COLO668 (cell line): ENCODE results near the gene UTY.

ENCODE experiments used
- DNase-seq: peaks from one replicate; lab custom pipeline; 2025; ENCODE audit not compliant: unreplicated experiment; lab: John Stamatoyannopoulos, UW

UTY gene

GRCh38 chrY:13479828-13480227 is at the start of gene UTY:
Gene UTY, minus strand, starts transcription at chrY:13480033. Its CDS starts 368 bp downstream, at chrY:13479665.
- DNase-seq: no peak

GRCh38 chrY:13520474-13520873 is 40.6 kb upstream of the UTY start:
- DNase-seq: no peak

- no peak for DNase-seq
Measured at GRCh38 chrY:13501215-13501614, 21.4 kb upstream of the UTY start.

- DNase-seq: no peak
Measured at GRCh38 chrY:13493737-13494136, 13.9 kb upstream of the UTY start.

GRCh38 chrY:13492408-13492807 is 12.6 kb upstream of the UTY start:
- DNase-seq: no peak

- DNase-seq: no peak
Measured at GRCh38 chrY:13488738-13489137, 8.9 kb upstream of the UTY start.

GRCh38 chrY:13479121-13479711 is 617 bp downstream of the UTY start:
- DNase-seq: no peak

GRCh38 chrY:13478126-13478785 is 1.6 kb downstream of the UTY start:
- no peak for DNase-seq

- no peak for DNase-seq
Measured at GRCh38 chrY:13474997-13475396, 4.8 kb downstream of the UTY start.

- DNase-seq: no peak
Measured at GRCh38 chrY:13451572-13451971, 28.3 kb downstream of the UTY start.

- no peak for DNase-seq
Measured at GRCh38 chrY:13450596-13451130, 29.2 kb downstream of the UTY start.

GRCh38 chrY:13445566-13445965 is 34.3 kb downstream of the UTY start:
- no peak for DNase-seq

GRCh38 chrY:13443146-13443545 is 36.7 kb downstream of the UTY start:
- no peak for DNase-seq

- no peak for DNase-seq
Measured at GRCh38 chrY:13440811-13441210, 39.0 kb downstream of the UTY start.

GRCh38 chrY:13435968-13436937 is 43.6 kb downstream of the UTY start:
- DNase-seq: no peak

GRCh38 chrY:13435206-13435967 is 44.4 kb downstream of the UTY start:
- no peak for DNase-seq

GRCh38 chrY:13432293-13433025 is 47.4 kb downstream of the UTY start:
- DNase-seq: no peak

- DNase-seq: no peak
Measured at GRCh38 chrY:13429551-13429950, 50.3 kb downstream of the UTY start.

GRCh38 chrY:13423281-13423732 is 56.5 kb downstream of the UTY start:
- no peak for DNase-seq
